WTC11 (cell line): Measurements from ENCODE around the gene SETD2.
"Not testable (repeated sequence)": the region's sequence is repeated elsewhere in the genome, so short reads cannot be mapped to it uniquely, and the experiment has no call there.

Source experiments
- HMGXB4 ChIP-seq: sonication (generic); formaldehyde crosslinking; IDR thresholded peaks from 2 replicates; pipeline ENCODE4 v1.8.1; 2023; ENCODE audit warnings: mild to moderate bottlenecking, moderate library complexity, missing genetic modification reagents
- MAX ChIP-seq: sonication (generic); formaldehyde crosslinking; IDR thresholded peaks from 2 replicates; pipeline ENCODE4 v1.8.0; 2022; ENCODE audit warnings: mild to moderate bottlenecking, missing genetic modification reagents
- MLX ChIP-seq: sonication (generic); formaldehyde crosslinking; IDR thresholded peaks from 2 replicates; pipeline ENCODE4 v1.8.1; 2023; ENCODE audit warnings: mild to moderate bottlenecking, missing genetic modification reagents, moderate library complexity
- ZNF263 ChIP-seq: sonication (generic); formaldehyde crosslinking; IDR thresholded peaks from 2 replicates; pipeline ENCODE4 v1.8.1; 2022; ENCODE audit warnings: low read depth, mild to moderate bottlenecking, moderate library complexity, missing genetic modification reagents
- TF ChIP-seq, protein P1 (sequence below): fragments of 200-600 bp; IDR thresholded peaks from 2 replicates; pipeline ENCODE4 v1.8.0; 2022; ENCODE audit warnings: antibody characterized with exemption

- TF ChIP-seq MLX, MAX, ZNF263, HMGXB4 (CRISPR knock-in tag): not testable (repeated sequence)
- TF ChIP-seq, protein P1, sequence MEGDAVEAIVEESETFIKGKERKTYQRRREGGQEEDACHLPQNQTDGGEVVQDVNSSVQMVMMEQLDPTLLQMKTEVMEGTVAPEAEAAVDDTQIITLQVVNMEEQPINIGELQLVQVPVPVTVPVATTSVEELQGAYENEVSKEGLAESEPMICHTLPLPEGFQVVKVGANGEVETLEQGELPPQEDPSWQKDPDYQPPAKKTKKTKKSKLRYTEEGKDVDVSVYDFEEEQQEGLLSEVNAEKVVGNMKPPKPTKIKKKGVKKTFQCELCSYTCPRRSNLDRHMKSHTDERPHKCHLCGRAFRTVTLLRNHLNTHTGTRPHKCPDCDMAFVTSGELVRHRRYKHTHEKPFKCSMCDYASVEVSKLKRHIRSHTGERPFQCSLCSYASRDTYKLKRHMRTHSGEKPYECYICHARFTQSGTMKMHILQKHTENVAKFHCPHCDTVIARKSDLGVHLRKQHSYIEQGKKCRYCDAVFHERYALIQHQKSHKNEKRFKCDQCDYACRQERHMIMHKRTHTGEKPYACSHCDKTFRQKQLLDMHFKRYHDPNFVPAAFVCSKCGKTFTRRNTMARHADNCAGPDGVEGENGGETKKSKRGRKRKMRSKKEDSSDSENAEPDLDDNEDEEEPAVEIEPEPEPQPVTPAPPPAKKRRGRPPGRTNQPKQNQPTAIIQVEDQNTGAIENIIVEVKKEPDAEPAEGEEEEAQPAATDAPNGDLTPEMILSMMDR, result not testable (repeated sequence)
Measured at GRCh38 chr3:47140553-47140952, 23.4 kb downstream of the SETD2 start.
